CD4-positive, alpha-beta T cell (primary cell): ENCODE results near the gene FAAP20. TPM values are rescaled to one million over a fixed set of nuclear protein-coding genes. Genes with fewer than 3 reads are reported as not detected.

ENCODE experiments used
- ATAC-seq: fragments of 200-7000 bp; cut with Tn5 transposase; one replicate; pipeline ENCODE4 v1.10.0; 2022; ENCODE audit warnings: mild to moderate bottlenecking; ENCODE audit not compliant: poor library complexity
- CTCF ChIA-PET: fragments of 350-600 bp; sonication (Branson Sonifier 250); formaldehyde crosslinking; loops from one replicate; lab custom pipeline; 2021; ENCODE audit warnings: antibody characterized with exemption, inconsistent platforms; lab: Charles Lee
- POLR2A ChIA-PET: fragments of 350-600 bp; sonication (Branson Sonifier 250); formaldehyde crosslinking; loops from one replicate; lab custom pipeline; 2021; ENCODE audit warnings: antibody characterized with exemption, inconsistent platforms; lab: Charles Lee
- DNase-seq, 14 experiments: peaks; one replicate each; pipeline ENCODE4 v3.0.0-alpha.2; 2013 to 2020; ENCODE audit warnings: mixed read lengths in 2 of 14
- H3K27ac ChIP-seq, 2 donors: one replicate each; pipeline versions ENCODE4 v1.5.1 to v1.7.0; 2013; ENCODE audit warnings: low read length in 2 of 2, low read depth in 1 of 2, mild to moderate bottlenecking in 1 of 2
- H3K27me3 ChIP-seq, 2 experiments: 1 replicate in 1 of 2; 2 replicates in 1 of 2; pipeline versions ENCODE4 v1.6.1 to v1.7.0; 2013; ENCODE audit warnings: low read length in 2 of 2, control low read depth in 1 of 2, mild to moderate bottlenecking in 1 of 2, moderate library complexity in 1 of 2; ENCODE audit not compliant: insufficient read depth in 2 of 2, control insufficient read depth in 1 of 2
- H3K36me3 ChIP-seq: one replicate; pipeline ENCODE4 v1.6.1; 2013; ENCODE audit warnings: low read length, control low read depth; ENCODE audit not compliant: insufficient read depth
- H3K4me1 ChIP-seq: one replicate; pipeline ENCODE4 v1.6.1; 2013; ENCODE audit warnings: low read length, control low read depth; ENCODE audit not compliant: insufficient read depth
- H3K4me3 ChIP-seq: one replicate; pipeline ENCODE4 v1.5.1; 2013; ENCODE audit warnings: mild to moderate bottlenecking, low read length, moderate library complexity
- H3K9me3 ChIP-seq, 2 experiments: 1 replicate in 1 of 2; 2 replicates in 1 of 2; pipeline versions ENCODE4 v1.6.1 to v1.7.0; 2013; ENCODE audit warnings: low read length in 2 of 2, mild to moderate bottlenecking in 2 of 2, control low read depth in 1 of 2, moderate library complexity in 1 of 2; ENCODE audit not compliant: control insufficient read depth in 1 of 2, insufficient read depth in 1 of 2
- H3K27ac Mint-ChIP-seq: one replicate; pipeline ENCODE4 v1.8.0; 2020; ENCODE audit warnings: mixed read lengths
- H3K27me3 Mint-ChIP-seq: one replicate; pipeline ENCODE4 v1.8.0; 2021; ENCODE audit warnings: mixed read lengths
- H3K36me3 Mint-ChIP-seq: one replicate; pipeline ENCODE4 v1.8.0; 2021; ENCODE audit warnings: low read depth, mixed read lengths
- H3K4me1 Mint-ChIP-seq: one replicate; pipeline ENCODE4 v1.8.0; 2021; ENCODE audit warnings: low read depth, mixed read lengths
- H3K4me3 Mint-ChIP-seq: one replicate; pipeline ENCODE4 v1.8.0; 2020; ENCODE audit warnings: mild to moderate bottlenecking, mixed read lengths
- H3K9me3 Mint-ChIP-seq: one replicate; pipeline ENCODE4 v1.8.0; 2020; ENCODE audit warnings: mixed read lengths
- intact Hi-C, 2 experiments: fragments of 100-400 bp; cut with DNase I in 1 of 2; cut with micrococcal nuclease in 1 of 2; formaldehyde crosslinking; loops; one replicate each; pipeline versions ENCODE4 v1.15.1 to v1.9.0; 2023 to 2025; cut with DNase I, micrococcal nuclease
- total RNA-seq, 174 experiments: library from RNA in 2 of 174; stranded (reverse) in 2 of 174; gene quantifications; one replicate each; pipeline ENCODE4 v1.2.3 and lab custom pipeline; 2021 to 2026
- TF ChIP-seq, protein P1 (sequence below): fragments of 200-600 bp; IDR thresholded peaks from one replicate; pipeline ENCODE4 v1.8.0; 2022; ENCODE audit warnings: antibody characterized with exemption, mild to moderate bottlenecking

Gene FAAP20
- total RNA-seq, 2 experiments from 2014 or later, result 51.7 to 53.1 TPM

DNA sequence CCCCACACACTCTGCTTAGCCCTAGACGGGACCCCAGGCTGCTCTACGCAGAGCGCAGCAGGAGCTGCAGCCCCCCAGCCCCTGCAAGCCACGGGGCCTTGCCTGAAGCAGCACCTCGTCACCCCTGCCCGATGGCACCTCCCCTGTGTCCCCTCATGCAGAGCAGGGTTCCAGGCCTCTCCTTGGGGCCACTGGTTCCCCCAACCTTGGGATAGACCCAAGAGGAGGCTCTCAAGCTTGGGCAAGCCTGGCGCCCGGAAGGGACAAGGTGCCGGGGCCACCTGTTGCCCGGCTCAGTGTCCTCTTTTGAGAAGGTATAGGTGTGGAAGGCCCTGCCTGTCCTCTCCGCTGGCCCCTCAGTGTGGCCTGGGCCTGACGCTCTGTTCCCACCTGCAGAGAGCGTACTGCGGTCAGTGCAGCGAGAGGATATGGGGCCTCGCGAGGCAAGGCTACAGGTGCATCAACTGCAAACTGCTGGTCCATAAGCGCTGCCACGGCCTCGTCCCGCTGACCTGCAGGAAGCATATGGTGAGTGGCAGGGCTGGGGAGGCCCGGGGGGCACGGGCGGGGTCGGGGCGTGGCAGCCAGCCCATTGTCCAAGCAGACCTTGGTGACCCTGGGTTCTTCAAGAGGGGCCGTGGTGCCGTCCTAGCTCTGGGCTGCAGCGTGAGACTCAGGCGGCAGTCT lies 50.6 kb downstream of the FAAP20 start:
- H3K9me3 Mint-ChIP-seq, result no peaks in the 10 kb centered on the region
- no peak overlapping the region for H3K4me3 Mint-ChIP-seq

DNA sequence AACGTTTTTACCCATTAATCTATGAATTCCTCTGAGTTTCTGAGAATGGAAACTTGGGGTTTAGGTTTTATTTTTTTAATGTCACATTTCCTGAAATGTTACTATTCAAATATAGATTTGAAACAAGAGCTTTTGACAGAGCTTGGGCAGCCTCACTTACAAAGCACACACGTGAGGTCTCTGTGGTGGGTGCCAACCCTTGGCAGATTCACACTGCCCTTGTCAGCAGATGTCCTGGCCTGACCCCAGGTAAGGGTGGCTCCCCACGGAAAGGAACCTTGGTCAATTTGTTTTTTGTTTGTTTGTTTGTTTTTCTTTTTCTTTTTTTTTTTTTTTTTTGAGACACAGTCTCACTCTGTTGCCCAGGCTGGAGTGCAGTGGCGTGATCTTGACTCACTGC lies 53.5 kb downstream of the FAAP20 start:
- Histone ChIP-seq H3K27me3 (no peaks in the 10 kb centered on the region), H3K9me3 (no peaks in the 10 kb centered on the region), H3K27ac (no peak overlapping the region), H3K4me1 (peaks cover 14% of the 10 kb centered on the region), H3K36me3 (no peaks in the 10 kb centered on the region), H3K4me3 (no peak overlapping the region)
- no peak for ATAC-seq
- Mint-ChIP-seq H3K27me3 (no peaks in the 10 kb centered on the region), H3K4me3 (no peak overlapping the region), H3K9me3 (no peaks in the 10 kb centered on the region), H3K4me1 (peaks cover 18% of the 10 kb centered on the region), H3K36me3 (no peaks in the 10 kb centered on the region), H3K27ac (no peak overlapping the region)
- DNase-seq, result no peak
- intact Hi-C loops, result no loop called here
- CTCF ChIA-PET, result interaction anchor here (1.8 kb wide), 1 partner anchor 14 kb away, joined by 7 read pairs; no protein-coding TSS in a partner anchor
- POLR2A ChIA-PET, result interaction anchor here (1.3 kb wide), 1 partner anchor 8 kb away, joined by 4 read pairs; no protein-coding TSS in a partner anchor
- TF ChIP-seq, protein P1, sequence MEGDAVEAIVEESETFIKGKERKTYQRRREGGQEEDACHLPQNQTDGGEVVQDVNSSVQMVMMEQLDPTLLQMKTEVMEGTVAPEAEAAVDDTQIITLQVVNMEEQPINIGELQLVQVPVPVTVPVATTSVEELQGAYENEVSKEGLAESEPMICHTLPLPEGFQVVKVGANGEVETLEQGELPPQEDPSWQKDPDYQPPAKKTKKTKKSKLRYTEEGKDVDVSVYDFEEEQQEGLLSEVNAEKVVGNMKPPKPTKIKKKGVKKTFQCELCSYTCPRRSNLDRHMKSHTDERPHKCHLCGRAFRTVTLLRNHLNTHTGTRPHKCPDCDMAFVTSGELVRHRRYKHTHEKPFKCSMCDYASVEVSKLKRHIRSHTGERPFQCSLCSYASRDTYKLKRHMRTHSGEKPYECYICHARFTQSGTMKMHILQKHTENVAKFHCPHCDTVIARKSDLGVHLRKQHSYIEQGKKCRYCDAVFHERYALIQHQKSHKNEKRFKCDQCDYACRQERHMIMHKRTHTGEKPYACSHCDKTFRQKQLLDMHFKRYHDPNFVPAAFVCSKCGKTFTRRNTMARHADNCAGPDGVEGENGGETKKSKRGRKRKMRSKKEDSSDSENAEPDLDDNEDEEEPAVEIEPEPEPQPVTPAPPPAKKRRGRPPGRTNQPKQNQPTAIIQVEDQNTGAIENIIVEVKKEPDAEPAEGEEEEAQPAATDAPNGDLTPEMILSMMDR, result no peak

More for the DNA sequence above, 50.6 kb downstream of the FAAP20 start:
- Histone ChIP-seq H3K27ac (no peak overlapping the region), H3K36me3 (peaks cover 2% of the 10 kb centered on the region), H3K4me3 (no peak overlapping the region), H3K9me3 (no peaks in the 10 kb centered on the region), H3K27me3 (no peaks in the 10 kb centered on the region), H3K4me1 (peaks cover 40% of the 10 kb centered on the region)
- H3K4me1 Mint-ChIP-seq, result peaks cover 7% of the 10 kb centered on the region
- H3K36me3 Mint-ChIP-seq, result no peaks in the 10 kb centered on the region
- no peaks in the 10 kb centered on the region for H3K27me3 Mint-ChIP-seq
- intact Hi-C loops, result no loop called here
- no peak overlapping the region for H3K27ac Mint-ChIP-seq
- ChIA-PET POLR2A (no interaction called here), CTCF (no interaction called here)
- ATAC-seq (no peak), DNase-seq (no peak)
- TF ChIP-seq, protein P1, result no peak

Other genes with a start within 250 kb of the FAAP20 start
- not detected for gene CFAP74, start 191.0 kb downstream of the FAAP20 start, total RNA-seq
- gene GABRD, start 175.4 kb downstream of the FAAP20 start, total RNA-seq, result under 1 TPM; 0.38 to 0.42 TPM
- gene PRKCZ, start 144.4 kb downstream of the FAAP20 start, total RNA-seq, result 10 to 100 TPM; 17.8 to 19.0 TPM
- 100 to 1,000 TPM; 286 to 324 TPM for gene SKI, start 33.5 kb upstream of the FAAP20 start, total RNA-seq
- gene MORN1, start 196.8 kb upstream of the FAAP20 start, total RNA-seq, result 1 to 10 TPM; 5.3 to 6.5 TPM
- gene RER1, start 197.1 kb upstream of the FAAP20 start, total RNA-seq, result 10 to 100 TPM; 57.9 to 60.7 TPM
- gene PEX10, start 217.8 kb upstream of the FAAP20 start, total RNA-seq, result 10 to 100 TPM; 12.0 to 12.5 TPM